A673 (cell line): ENCODE results near the gene PTGDS. TPM values are rescaled to one million over a fixed set of nuclear protein-coding genes. Genes with fewer than 3 reads are reported as not detected.

ENCODE experiments used
- BruUV-seq: library from RNA; stranded (reverse); fragments of 400-500 nt; replicated peaks from 2 replicates; lab custom pipeline; 2021; lab: Mats Ljungman, UMichigan
- CTCF ChIA-PET: fragments of 300-600 bp; sonication (Branson Sonifier 250); formaldehyde crosslinking; loops from one replicate; lab custom pipeline; 2022; ENCODE audit warnings: antibody characterized with exemption; lab: Charles Lee
- POLR2A ChIA-PET: fragments of 300-600 bp; sonication (Branson Sonifier 250); formaldehyde crosslinking; loops from one replicate; lab custom pipeline; 2022; ENCODE audit warnings: antibody characterized with exemption; ENCODE audit not compliant: low non-redundant PET; lab: Charles Lee
- DNase-seq: peaks from one replicate; pipeline ENCODE4 v3.0.0-alpha.2; 2015; ENCODE audit warnings: low spot score
- H3K27ac ChIP-seq: fragments of 200-600 bp; sonication (generic); 2 replicates; pipeline ENCODE4 v1.5.1; 2016; ENCODE audit warnings: mixed run types, low read depth, mild to moderate bottlenecking, mixed read lengths, antibody characterized with exemption, low read length; ENCODE audit not compliant: poor library complexity, severe bottlenecking
- H3K27me3 ChIP-seq: fragments of 200-600 bp; sonication (generic); replicated peaks from 2 replicates; pipeline ENCODE4 v1.6.1; 2017; ENCODE audit warnings: mixed run types, low read depth, mild to moderate bottlenecking, mixed read lengths, antibody characterized with exemption, low read length; ENCODE audit not compliant: insufficient read depth, poor library complexity
- H3K36me3 ChIP-seq: fragments of 200-600 bp; sonication (generic); 2 replicates; pipeline ENCODE4 v1.6.1; 2016; ENCODE audit warnings: mixed run types, mild to moderate bottlenecking, mixed read lengths, antibody characterized with exemption, low read length; ENCODE audit not compliant: insufficient read depth, poor library complexity, severe bottlenecking
- H3K4me1 ChIP-seq: fragments of 200-600 bp; sonication (generic); 2 replicates; pipeline ENCODE4 v1.6.1; 2017; ENCODE audit warnings: mixed run types, mild to moderate bottlenecking, mixed read lengths, antibody characterized with exemption, low read length; ENCODE audit not compliant: insufficient read depth, poor library complexity, severe bottlenecking
- H3K4me3 ChIP-seq: fragments of 200-600 bp; sonication (generic); 2 replicates; pipeline ENCODE4 v1.5.1; 2016; ENCODE audit warnings: low read depth, mixed run types, mild to moderate bottlenecking, mixed read lengths, low read length; ENCODE audit not compliant: poor library complexity, severe bottlenecking
- H3K9me3 ChIP-seq: fragments of 200-600 bp; sonication (generic); 2 replicates; pipeline ENCODE4 v1.6.1; 2016; ENCODE audit warnings: mixed run types, low read depth, mild to moderate bottlenecking, mixed read lengths, antibody characterized with exemption, low read length; ENCODE audit not compliant: poor library complexity, severe bottlenecking
- EZH2 ChIP-seq: fragments of 200-600 bp; sonication (generic); IDR thresholded peaks from 2 replicates; pipeline ENCODE4 v1.6.1; 2017; ENCODE audit warnings: borderline replicate concordance, low read depth, mild to moderate bottlenecking, mixed read lengths, antibody characterized with exemption, low read length; ENCODE audit not compliant: poor library complexity, severe bottlenecking
- intact Hi-C: fragments of 100-400 bp; cut with micrococcal nuclease; formaldehyde crosslinking; loops from one replicate; pipeline ENCODE4 v1.10.0; 2022; ENCODE audit not compliant: unreplicated experiment
- total RNA-seq: library from RNA; stranded (reverse); gene quantifications from 2 replicates; pipeline ENCODE4 v1.2.3, GENCODE V29; 2021
- TF ChIP-seq, protein P1 (sequence below): fragments of 300-800, 200-600 bp; sonication (generic); conservative IDR thresholded peaks from 2 replicates; pipeline ENCODE4 v1.5.1; 2017; ENCODE audit warnings: low read depth, mild to moderate bottlenecking, antibody characterized with exemption, low read length, moderate library complexity, mixed read lengths

The PTGDS gene
- total RNA-seq, 1 experiment from 2014 or later, result not detected

DNA sequence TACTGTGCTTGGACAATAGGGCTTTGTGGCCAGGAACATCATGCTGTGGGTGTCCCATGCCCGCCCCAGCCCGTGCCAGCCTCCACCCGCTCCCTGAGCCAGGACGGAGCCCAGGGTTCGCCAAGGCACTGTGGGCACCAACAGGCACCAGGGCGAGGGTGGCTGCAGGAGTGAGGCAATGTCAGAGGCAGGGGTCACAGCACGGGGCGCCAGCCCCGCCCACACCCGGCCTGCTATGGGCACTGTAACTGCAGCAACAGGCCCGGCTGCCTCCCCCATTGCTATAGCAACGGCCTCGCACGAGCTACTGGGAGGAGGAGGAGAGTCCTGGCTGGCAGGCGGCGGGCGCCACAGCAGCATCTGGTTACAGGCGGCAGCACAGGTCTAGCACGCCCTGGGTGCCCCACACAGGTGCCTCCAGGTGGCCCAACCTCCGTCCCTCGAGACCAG, 48.2 kb downstream of the PTGDS start:
- CTCF ChIA-PET, result interaction anchor here (1.5 kb wide), 1 partner anchor 10 kb away, joined by 12 read pairs; no protein-coding TSS in a partner anchor
- TF ChIP-seq EZH2, result no peak
- TF ChIP-seq, protein P1, sequence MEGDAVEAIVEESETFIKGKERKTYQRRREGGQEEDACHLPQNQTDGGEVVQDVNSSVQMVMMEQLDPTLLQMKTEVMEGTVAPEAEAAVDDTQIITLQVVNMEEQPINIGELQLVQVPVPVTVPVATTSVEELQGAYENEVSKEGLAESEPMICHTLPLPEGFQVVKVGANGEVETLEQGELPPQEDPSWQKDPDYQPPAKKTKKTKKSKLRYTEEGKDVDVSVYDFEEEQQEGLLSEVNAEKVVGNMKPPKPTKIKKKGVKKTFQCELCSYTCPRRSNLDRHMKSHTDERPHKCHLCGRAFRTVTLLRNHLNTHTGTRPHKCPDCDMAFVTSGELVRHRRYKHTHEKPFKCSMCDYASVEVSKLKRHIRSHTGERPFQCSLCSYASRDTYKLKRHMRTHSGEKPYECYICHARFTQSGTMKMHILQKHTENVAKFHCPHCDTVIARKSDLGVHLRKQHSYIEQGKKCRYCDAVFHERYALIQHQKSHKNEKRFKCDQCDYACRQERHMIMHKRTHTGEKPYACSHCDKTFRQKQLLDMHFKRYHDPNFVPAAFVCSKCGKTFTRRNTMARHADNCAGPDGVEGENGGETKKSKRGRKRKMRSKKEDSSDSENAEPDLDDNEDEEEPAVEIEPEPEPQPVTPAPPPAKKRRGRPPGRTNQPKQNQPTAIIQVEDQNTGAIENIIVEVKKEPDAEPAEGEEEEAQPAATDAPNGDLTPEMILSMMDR, result no peak
- Histone ChIP-seq H3K9me3 (no peaks in the 10 kb centered on the region), H3K36me3 (no peaks in the 10 kb centered on the region), H3K4me3 (no peak overlapping the region), H3K27ac (no peak overlapping the region), H3K4me1 (peaks cover 10% of the 10 kb centered on the region), H3K27me3 (no peaks in the 10 kb centered on the region)
- no TSS peak for BruUV-seq
- no peak for DNase-seq
- POLR2A ChIA-PET, result no interaction called here
- intact Hi-C loops, result no loop called here

DNA sequence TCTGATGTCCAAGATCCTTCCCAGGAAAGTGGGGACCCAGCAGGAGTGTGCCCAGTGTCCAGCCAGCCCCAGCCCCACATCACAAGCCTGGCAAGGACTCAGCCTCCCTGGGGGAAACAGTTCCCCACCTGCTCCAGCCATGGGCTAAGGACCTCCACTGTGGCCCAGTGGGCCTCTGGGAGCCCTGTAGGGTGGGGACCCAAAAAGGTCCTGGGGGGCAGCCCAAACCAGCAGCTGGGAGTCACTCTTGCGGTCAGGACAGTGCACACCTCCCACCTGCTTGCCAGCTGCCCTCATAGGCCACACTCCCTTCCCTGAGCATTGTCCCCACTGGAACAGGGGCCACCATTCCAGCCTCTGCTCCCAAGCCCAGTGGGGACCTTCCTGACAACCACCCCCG, 49.1 kb downstream of the PTGDS start:
- no peak overlapping the region for H3K4me3 ChIP-seq
- no peaks in the 10 kb centered on the region for H3K27me3 ChIP-seq
- peaks cover 10% of the 10 kb centered on the region for H3K4me1 ChIP-seq
- H3K36me3 ChIP-seq, result no peaks in the 10 kb centered on the region
- ChIA-PET POLR2A (no interaction called here), CTCF (no interaction called here)
- DNase-seq, result no peak
- TF ChIP-seq, protein P1, result no peak
- no peak for TF ChIP-seq EZH2
- intact Hi-C loops, result no loop called here
- H3K27ac ChIP-seq, result no peak overlapping the region
- no peaks in the 10 kb centered on the region for H3K9me3 ChIP-seq
- BruUV-seq, result no TSS peak

DNA sequence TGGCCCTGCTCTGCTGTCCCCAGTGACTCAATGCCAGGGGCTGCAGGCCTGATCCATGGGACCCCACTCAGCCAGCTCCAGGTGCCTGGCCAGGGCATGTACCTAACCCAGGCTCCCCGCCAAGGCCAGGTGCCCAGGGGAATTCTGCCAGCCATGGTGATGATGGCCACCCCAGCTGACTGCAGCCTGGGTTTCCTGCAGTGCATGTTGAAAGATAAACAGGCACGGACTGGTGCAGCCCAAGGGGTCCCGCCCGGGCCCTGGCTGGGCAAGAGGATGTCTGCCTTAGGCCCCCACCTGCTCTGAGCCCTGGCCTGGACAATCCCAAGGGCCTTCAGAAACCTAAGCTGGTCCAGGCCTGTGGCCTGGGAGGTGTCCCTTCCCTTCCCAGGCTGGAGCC, 49.5 kb downstream of the PTGDS start:
- no TSS peak for BruUV-seq
- intact Hi-C loops, result no loop called here
- no peak for TF ChIP-seq EZH2
- TF ChIP-seq, protein P1, result no peak

More for the DNA sequence above, 49.5 kb downstream of the PTGDS start:
- Histone ChIP-seq H3K36me3 (no peaks in the 10 kb centered on the region), H3K4me1 (peaks cover 10% of the 10 kb centered on the region), H3K4me3 (peak overlapping the region; percentile 51), H3K9me3 (no peaks in the 10 kb centered on the region), H3K27ac (no peak overlapping the region), H3K27me3 (no peaks in the 10 kb centered on the region)
- POLR2A ChIA-PET, result no interaction called here
- CTCF ChIA-PET, result no interaction called here
- no peak for DNase-seq
